HFFc6 (cell line): Measurements from ENCODE around the gene ARHGEF17. TPM values are rescaled to one million over a fixed set of nuclear protein-coding genes. Genes with fewer than 3 reads are reported as not detected.

Source experiments
- DNase-seq: peaks from one replicate; pipeline ENCODE4 v3.0.0-alpha.2; 2018
- H3K27ac Mint-ChIP-seq: 2 replicates; pipeline ENCODE4 v1.8.0; 2020; ENCODE audit warnings: mild to moderate bottlenecking, mixed read lengths
- H3K27me3 Mint-ChIP-seq: 2 replicates; pipeline ENCODE4 v1.8.0; 2021; ENCODE audit warnings: mild to moderate bottlenecking, moderate library complexity, mixed read lengths; ENCODE audit not compliant: insufficient read depth
- H3K36me3 Mint-ChIP-seq: 2 replicates; pipeline ENCODE4 v1.8.0; 2021; ENCODE audit warnings: low read depth, mixed read lengths
- H3K4me1 Mint-ChIP-seq: 2 replicates; pipeline ENCODE4 v1.8.0; 2020; ENCODE audit warnings: low read depth, mixed read lengths
- H3K4me3 Mint-ChIP-seq: 2 replicates; pipeline ENCODE4 v1.8.0; 2020; ENCODE audit warnings: mild to moderate bottlenecking, moderate library complexity, mixed read lengths
- H3K9me3 Mint-ChIP-seq: 2 replicates; pipeline ENCODE4 v1.8.0; 2020; ENCODE audit warnings: mild to moderate bottlenecking, mixed read lengths
- CTCF ChIP-seq: fragments of 200-600 bp; sonication (generic); IDR thresholded peaks from 2 replicates; pipeline ENCODE4 v1.5.0; 2021; ENCODE audit warnings: antibody characterized with exemption, mild to moderate bottlenecking
- total RNA-seq, 6 experiments: library from RNA; stranded (reverse); fragmentation: NEBNext Ultra II Directional; extraction: Animal tissue kit (Norgen Biotek cat#: 25700); gene quantifications; 2 replicates in 1 of 6; 3 replicates in 5 of 6; pipeline ENCODE4 v1.2.3, GENCODE V29; 2021

ARHGEF17 gene
- total RNA-seq, 6 experiments from 2014 or later: 84.6 to 112 (median 92.1) TPM

- no peak for DNase-seq
- Mint-ChIP-seq H3K4me3 (no peak overlapping the region), H3K4me1 (peaks cover 17% of the 10 kb centered on the region), H3K9me3 (no peaks in the 10 kb centered on the region), H3K27me3 (peaks cover 4% of the 10 kb centered on the region; the same call in 1 of the 2 replicates), H3K27ac (no peak overlapping the region), H3K36me3 (no peaks in the 10 kb centered on the region)
- TF ChIP-seq CTCF: no peak
Observed at GRCh38 chr11:73275381-73275750, 32.7 kb upstream of the ARHGEF17 start.

GRCh38 chr11:73277467-73277866 lies 30.6 kb upstream of the ARHGEF17 start:
- Mint-ChIP-seq H3K9me3 (no peaks in the 10 kb centered on the region), H3K36me3 (no peaks in the 10 kb centered on the region), H3K4me1 (peaks cover 2% of the 10 kb centered on the region), H3K27me3 (peaks cover 4% of the 10 kb centered on the region; the same call in 1 of the 2 replicates), H3K4me3 (no peak overlapping the region), H3K27ac (no peak overlapping the region)
- no peak for TF ChIP-seq CTCF
- no peak for DNase-seq

GRCh38 chr11:73280626-73281025 lies 27.4 kb upstream of the ARHGEF17 start:
- Mint-ChIP-seq H3K4me3 (no peak overlapping the region), H3K4me1 (no peaks in the 10 kb centered on the region), H3K36me3 (no peaks in the 10 kb centered on the region), H3K9me3 (no peaks in the 10 kb centered on the region), H3K27me3 (peaks cover 2% of the 10 kb centered on the region; the same call in 1 of the 2 replicates), H3K27ac (no peak overlapping the region)
- DNase-seq: no peak
- no peak for TF ChIP-seq CTCF

GRCh38 chr11:73281201-73281741 lies 26.8 kb upstream of the ARHGEF17 start:
- no peak overlapping the region for H3K27ac Mint-ChIP-seq
- H3K27me3 Mint-ChIP-seq: peaks cover 2% of the 10 kb centered on the region; the same call in 1 of the 2 replicates
- no peaks in the 10 kb centered on the region for H3K4me1 Mint-ChIP-seq
- no peaks in the 10 kb centered on the region for H3K9me3 Mint-ChIP-seq
- no peaks in the 10 kb centered on the region for H3K36me3 Mint-ChIP-seq
- no peak for DNase-seq
- no peak for TF ChIP-seq CTCF
- no peak overlapping the region for H3K4me3 Mint-ChIP-seq

GRCh38 chr11:73281796-73282660 lies 26.0 kb upstream of the ARHGEF17 start:
- Mint-ChIP-seq H3K27ac (no peak overlapping the region), H3K27me3 (peaks cover 2% of the 10 kb centered on the region; the same call in 1 of the 2 replicates), H3K4me3 (no peak overlapping the region), H3K4me1 (no peaks in the 10 kb centered on the region), H3K9me3 (no peaks in the 10 kb centered on the region), H3K36me3 (no peaks in the 10 kb centered on the region)
- TF ChIP-seq CTCF: no peak
- no peak for DNase-seq
